Fibroblast of skin of abdomen (primary cell): ENCODE results near the gene CEACAM6.

Experiments
- DNase-seq: peaks from one replicate; pipeline ENCODE4 v3.0.0-alpha.2; 2013

Gene CEACAM6

GRCh38 chr19:41799444-41800000, 44.2 kb downstream of the CEACAM6 start:
- no peak for DNase-seq

DNA sequence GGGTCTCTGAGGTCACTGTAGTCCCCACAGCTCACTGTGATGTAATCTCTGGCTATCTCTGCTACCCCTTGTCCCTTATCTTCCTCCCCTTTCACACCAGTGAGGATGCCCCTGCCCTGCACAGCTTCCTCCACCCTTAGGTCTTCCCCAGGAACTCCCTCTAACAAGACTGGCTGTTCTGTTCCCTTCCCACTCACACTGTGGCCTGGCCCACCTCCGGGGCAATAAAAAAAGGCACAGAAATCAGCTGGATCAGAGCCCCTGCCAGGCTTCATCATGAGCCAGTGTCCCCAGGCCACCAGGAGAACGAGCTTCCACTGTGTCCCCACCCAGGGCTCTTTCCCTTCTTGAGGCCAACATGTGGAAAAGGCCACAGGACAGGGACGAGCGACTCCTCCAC, 45.7 kb downstream of the CEACAM6 start:
- DNase-seq: no peak

GRCh38 chr19:41801792-41802211, 46.5 kb downstream of the CEACAM6 start:
- DNase-seq: no peak

DNA sequence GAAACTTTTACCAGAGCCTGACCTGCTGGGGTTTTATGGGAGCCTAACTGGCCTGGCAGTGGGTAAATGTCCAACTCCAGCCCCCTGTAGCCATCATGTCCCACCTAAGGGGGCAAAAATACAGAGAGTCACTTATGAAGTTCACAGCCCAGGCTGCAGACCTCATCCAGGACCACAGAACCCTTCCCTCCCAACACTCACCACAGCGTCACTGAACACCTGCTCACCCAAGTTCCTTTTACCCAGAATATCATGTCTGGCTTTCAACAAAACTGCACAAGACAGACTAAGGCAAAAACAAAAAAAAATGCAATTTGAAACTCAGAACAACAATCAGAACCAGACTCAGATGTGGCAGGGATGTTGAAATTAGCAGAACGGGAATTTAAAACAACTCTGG, 47.4 kb downstream of the CEACAM6 start:
- DNase-seq: no peak

GRCh38 chr19:41804336-41804735, 49.0 kb downstream of the CEACAM6 start:
- no peak for DNase-seq

DNA sequence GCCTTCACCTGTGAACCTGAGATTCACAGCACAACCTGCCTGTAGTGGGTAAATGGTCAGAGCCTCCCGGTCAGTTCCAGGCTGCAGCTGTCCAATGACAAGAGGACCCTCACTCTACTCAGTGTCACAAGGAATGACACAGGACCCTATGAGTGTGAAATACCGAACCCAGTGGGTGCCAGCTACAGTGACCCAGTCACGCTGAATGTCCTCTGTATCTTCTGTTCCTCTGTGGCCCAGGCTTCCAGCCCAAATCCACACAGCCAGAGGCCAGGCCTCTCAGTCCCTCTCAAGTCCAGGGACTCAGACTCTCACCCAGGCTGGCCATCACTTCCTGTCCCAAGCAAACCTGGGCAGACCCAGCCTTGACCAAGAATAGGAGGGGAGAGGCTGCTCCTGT, 51.8 kb downstream of the CEACAM6 start:
- DNase-seq: no peak

- DNase-seq: no peak
These were observed 53.6 kb downstream of the CEACAM6 start for GRCh38 chr19:41808663-41809566.

GRCh38 chr19:41810301-41810700, 55.0 kb downstream of the CEACAM6 start:
- DNase-seq: no peak

DNA sequence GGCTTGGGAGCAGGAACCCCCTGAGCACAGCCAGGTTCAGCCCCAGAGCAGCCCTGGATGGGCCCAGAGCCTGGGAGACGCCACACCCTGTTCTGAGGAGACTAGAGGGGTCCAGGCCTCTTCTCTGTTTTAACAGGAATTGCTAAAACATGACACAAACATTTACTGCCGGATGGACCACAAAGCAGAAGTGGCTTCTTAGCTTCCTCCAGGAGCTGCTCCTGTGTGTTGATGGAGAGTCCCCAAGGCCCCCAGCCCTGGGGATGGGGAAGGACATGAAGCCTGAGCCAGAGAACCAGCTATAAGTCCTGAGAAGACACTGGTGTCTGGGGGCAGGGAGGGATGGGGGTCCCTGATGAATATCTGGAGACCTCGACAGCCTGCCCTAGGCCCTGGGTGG, 55.7 kb downstream of the CEACAM6 start:
- no peak for DNase-seq

GRCh38 chr19:41811981-41812380, 56.7 kb downstream of the CEACAM6 start:
- DNase-seq: no peak

DNA sequence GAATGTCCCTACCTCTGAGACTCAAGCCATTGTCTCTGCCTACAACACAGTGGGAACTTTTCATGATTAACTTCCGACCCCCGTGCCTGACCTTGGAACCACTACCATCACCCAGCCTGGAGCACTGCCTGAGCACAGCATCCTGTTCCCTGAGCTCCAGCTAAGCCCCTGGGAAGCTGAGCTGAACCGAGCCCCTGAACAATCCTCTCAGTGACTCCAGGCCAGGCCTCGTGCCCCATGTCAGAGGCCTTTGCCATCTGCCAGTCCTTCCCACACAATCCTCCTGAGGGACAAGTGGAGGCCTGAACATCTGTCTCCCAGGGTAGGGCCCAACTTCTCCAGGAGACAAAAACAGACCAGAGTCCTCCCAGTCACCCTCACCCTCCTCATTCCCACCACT, 58.6 kb downstream of the CEACAM6 start:
- no peak for DNase-seq

- DNase-seq: no peak
These were observed 60.0 kb downstream of the CEACAM6 start for GRCh38 chr19:41815301-41815700.

DNA sequence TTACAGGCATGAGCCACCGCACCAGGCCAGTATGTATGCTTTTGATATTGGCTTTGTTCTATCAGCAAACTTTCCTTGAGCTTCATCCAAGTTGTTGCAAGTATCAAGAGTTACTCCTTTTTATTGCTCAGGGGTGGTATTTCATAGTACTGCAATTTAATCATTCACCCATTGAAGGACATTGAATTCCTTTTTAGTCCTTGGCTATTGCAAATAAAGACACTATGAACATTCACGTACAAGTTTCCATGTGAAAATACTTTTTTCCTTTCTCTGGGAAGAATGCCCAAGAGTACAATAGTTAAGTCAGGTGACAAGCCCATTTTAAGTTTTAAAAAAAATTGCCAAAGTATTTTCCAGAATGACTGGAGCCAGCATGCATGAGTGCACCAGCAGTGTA, 61.4 kb downstream of the CEACAM6 start:
- no peak for DNase-seq

GRCh38 chr19:41821003-41821735, 65.8 kb downstream of the CEACAM6 start:
- no peak for DNase-seq
